ENCODE measurements around the gene GIGYF2.
A peak's percentile ranks its signal among the peaks of the same experiment; 100 is the strongest.

The GIGYF2 gene

GRCh38 chr2:232761301-232761907 lies 64.3 kb downstream of the GIGYF2 start:
- peak; percentile 65 for DNase-seq (ENCODE audit: low read depth, low spot score)

GRCh38 chr2:232767866-232768265 lies 70.7 kb downstream of the GIGYF2 start:
- DNase-seq (ENCODE audit: low read depth, low spot score), result no peak

GRCh38 chr2:232770207-232770606 lies 73.1 kb downstream of the GIGYF2 start:
- DNase-seq (ENCODE audit: low read depth, low spot score), result no peak

GRCh38 chr2:232771870-232772269 lies 74.7 kb downstream of the GIGYF2 start:
- no peak for DNase-seq (ENCODE audit: low read depth, low spot score)

- no peak for DNase-seq (ENCODE audit: low read depth, low spot score)
These were observed 75.4 kb downstream of the GIGYF2 start for GRCh38 chr2:232772531-232772930.

GRCh38 chr2:232773815-232774214 lies 76.7 kb downstream of the GIGYF2 start:
- DNase-seq (ENCODE audit: low read depth, low spot score), result no peak

GRCh38 chr2:232776435-232776834 lies 79.3 kb downstream of the GIGYF2 start, which contains the start of gene KCNJ13:
Gene KCNJ13 (minus strand): TSS chr2:232776565. CDS start chr2:232771362, 5,203 bp downstream.
- peak; percentile 79 for DNase-seq (ENCODE audit: low read depth, low spot score)

- no peak for DNase-seq (ENCODE audit: low read depth, low spot score)
These were observed 80.1 kb downstream of the GIGYF2 start for GRCh38 chr2:232777276-232777675.

GRCh38 chr2:232779465-232779864 lies 82.3 kb downstream of the GIGYF2 start:
- DNase-seq (ENCODE audit: low read depth, low spot score), result no peak

GRCh38 chr2:232779934-232780333 lies 82.8 kb downstream of the GIGYF2 start:
- DNase-seq (ENCODE audit: low read depth, low spot score), result peak; percentile 10

GRCh38 chr2:232781765-232782164 lies 84.6 kb downstream of the GIGYF2 start:
- peak; percentile 77 for DNase-seq (ENCODE audit: low read depth, low spot score)

- no peak for DNase-seq (ENCODE audit: low read depth, low spot score)
These were observed 86.1 kb downstream of the GIGYF2 start for GRCh38 chr2:232783278-232783677.

GRCh38 chr2:232787806-232788205 lies 90.7 kb downstream of the GIGYF2 start:
- DNase-seq (ENCODE audit: low read depth, low spot score), result no peak

- no peak for DNase-seq (ENCODE audit: low read depth, low spot score)
These were observed 92.0 kb downstream of the GIGYF2 start for GRCh38 chr2:232789082-232789481.

- DNase-seq (ENCODE audit: low read depth, low spot score), result no peak
These were observed 94.4 kb downstream of the GIGYF2 start for GRCh38 chr2:232791518-232791917.

GRCh38 chr2:232793271-232793670 lies 96.1 kb downstream of the GIGYF2 start:
- no peak for DNase-seq (ENCODE audit: low read depth, low spot score)

- DNase-seq (ENCODE audit: low read depth, low spot score), result no peak
These were observed 97.8 kb downstream of the GIGYF2 start for GRCh38 chr2:232794981-232795380.

GRCh38 chr2:232795920-232796319 lies 98.8 kb downstream of the GIGYF2 start:
- DNase-seq (ENCODE audit: low read depth, low spot score), result no peak

GRCh38 chr2:232798187-232798586 lies 101.1 kb downstream of the GIGYF2 start:
- no peak for DNase-seq (ENCODE audit: low read depth, low spot score)

- DNase-seq (ENCODE audit: low read depth, low spot score), result no peak
These were observed 103.0 kb downstream of the GIGYF2 start for GRCh38 chr2:232800166-232800565.

- no peak for DNase-seq (ENCODE audit: low read depth, low spot score)
These were observed 105.0 kb downstream of the GIGYF2 start for GRCh38 chr2:232802091-232802490.

- no peak for DNase-seq (ENCODE audit: low read depth, low spot score)
These were observed 112.4 kb downstream of the GIGYF2 start for GRCh38 chr2:232809349-232810124.

GRCh38 chr2:232810444-232810843 lies 113.3 kb downstream of the GIGYF2 start:
- no peak for DNase-seq (ENCODE audit: low read depth, low spot score)
